PC-9 (cell line): Measurements from ENCODE around the gene WDR72. TPM values are rescaled to one million over a fixed set of nuclear protein-coding genes. Genes with fewer than 3 reads are reported as not detected.

ENCODE experiments used
- BruUV-seq: library from RNA; stranded (reverse); fragments of 400-500 nt; replicated peaks from 2 replicates; lab custom pipeline; 2021; lab: Mats Ljungman, UMichigan
- CTCF ChIA-PET: fragments of 300-600 bp; sonication (Branson Sonifier 250); formaldehyde crosslinking; loops from one replicate; lab custom pipeline; 2022; ENCODE audit warnings: antibody characterized with exemption; lab: Charles Lee
- POLR2A ChIA-PET: fragments of 300-600 bp; sonication (Branson Sonifier 250); formaldehyde crosslinking; loops from one replicate; lab custom pipeline; 2022; ENCODE audit warnings: antibody characterized with exemption; ENCODE audit not compliant: unreplicated experiment; lab: Charles Lee
- DNase-seq, 2 experiments: peaks; one replicate each; pipeline versions ENCODE4 v3.0.0 to v3.0.0-alpha.2; 2015 to 2022; ENCODE audit warnings: mixed read lengths in 1 of 2
- H2AFZ ChIP-seq: fragments of 200-600 bp; sonication (generic); 2 replicates; pipeline ENCODE4 v1.8.1; 2017; ENCODE audit warnings: antibody characterized with exemption
- H3F3A ChIP-seq: fragments of 200-600 bp; sonication (generic); 2 replicates; pipeline ENCODE4 v1.8.1; 2017; ENCODE audit warnings: antibody characterized with exemption, mild to moderate bottlenecking, low read depth; ENCODE audit not compliant: insufficient read depth
- H3K27ac ChIP-seq: fragments of 200-600 bp; sonication (generic); 2 replicates; pipeline ENCODE4 v1.6.1; 2016; ENCODE audit warnings: mixed run types
- H3K27me3 ChIP-seq: fragments of 200-600 bp; sonication (generic); 2 replicates; pipeline ENCODE4 v1.6.1; 2016; ENCODE audit warnings: low read depth, mixed run types; ENCODE audit not compliant: insufficient read depth
- H3K36me3 ChIP-seq: fragments of 200-600 bp; sonication (generic); 2 replicates; pipeline ENCODE4 v1.6.1; 2016; ENCODE audit warnings: low read depth, mixed run types
- H3K4me1 ChIP-seq: fragments of 200-600 bp; sonication (generic); replicated peaks from 2 replicates; pipeline ENCODE4 v1.6.1; 2016; ENCODE audit warnings: mixed run types; ENCODE audit not compliant: insufficient read depth
- H3K4me2 ChIP-seq: fragments of 200-600 bp; sonication (generic); 2 replicates; pipeline ENCODE4 v1.6.1; 2017; ENCODE audit warnings: mixed run types
- H3K4me3 ChIP-seq: fragments of 200-600 bp; sonication (generic); 2 replicates; pipeline ENCODE4 v1.6.1; 2016; ENCODE audit warnings: mixed run types
- H3K79me2 ChIP-seq: fragments of 200-600 bp; sonication (generic); 2 replicates; pipeline ENCODE4 v1.6.1; 2017; ENCODE audit warnings: low read depth, mixed run types
- H3K9me2 ChIP-seq: fragments of 200-600 bp; sonication (generic); 2 replicates; pipeline ENCODE4 v1.8.1; 2017; ENCODE audit warnings: mild to moderate bottlenecking; ENCODE audit not compliant: insufficient read depth
- H3K9me3 ChIP-seq: fragments of 200-600 bp; sonication (generic); 2 replicates; pipeline ENCODE4 v1.8.1; 2016; ENCODE audit warnings: low read depth; ENCODE audit not compliant: insufficient read depth
- H4K20me1 ChIP-seq: fragments of 200-600 bp; sonication (generic); 2 replicates; pipeline ENCODE4 v1.8.1; 2017; ENCODE audit not compliant: insufficient read depth
- CTCF ChIP-seq: fragments of 200-600 bp; sonication (generic); conservative IDR thresholded peaks from 2 replicates; pipeline ENCODE4 v1.6.1; 2017; ENCODE audit warnings: mixed run types, antibody characterized with exemption, mild to moderate bottlenecking, moderate library complexity
- EZH2 ChIP-seq: fragments of 200-600 bp; sonication (generic); IDR thresholded peaks from 2 replicates; pipeline ENCODE4 v1.8.0; 2017; ENCODE audit warnings: antibody characterized with exemption, low read depth
- intact Hi-C: fragments of 100-400 bp; cut with micrococcal nuclease; formaldehyde crosslinking; loops from one replicate; pipeline ENCODE4 v1.10.0; 2022; ENCODE audit not compliant: unreplicated experiment
- total RNA-seq: library from RNA; stranded (reverse); gene quantifications from 2 replicates; pipeline ENCODE4 v1.2.3, GENCODE V29; 2021

WDR72 gene
- total RNA-seq, 1 experiment from 2014 or later: 1.9 TPM

- Histone ChIP-seq H2AFZ (no peak overlapping the region), H3K79me2 (no peaks in the 10 kb centered on the region), H4K20me1 (no peaks in the 10 kb centered on the region), H3K9me3 (no peaks in the 10 kb centered on the region), H3K4me3 (no peak overlapping the region), H3K4me1 (no peaks in the 10 kb centered on the region), H3F3A (no peaks in the 10 kb centered on the region), H3K4me2 (no peak overlapping the region), H3K27me3 (no peaks in the 10 kb centered on the region), H3K27ac (no peak overlapping the region), H3K36me3 (no peaks in the 10 kb centered on the region), H3K9me2 (no peaks in the 10 kb centered on the region)
- TF ChIP-seq EZH2 (no peak), CTCF (no peak)
- intact Hi-C loops: no loop called here
- ChIA-PET CTCF (no interaction called here), POLR2A (no interaction called here)
- DNase-seq: no peak
- no TSS peak for BruUV-seq
These were observed 233.6 kb downstream of the WDR72 start for GRCh38 chr15:53525894-53526293.

- intact Hi-C loops: no loop called here
- CTCF ChIA-PET: no interaction called here
These were observed 236.5 kb downstream of the WDR72 start for GRCh38 chr15:53522991-53523390.

GRCh38 chr15:53520996-53521395 lies 238.5 kb downstream of the WDR72 start:
- Histone ChIP-seq H3F3A (no peaks in the 10 kb centered on the region), H3K9me3 (no peaks in the 10 kb centered on the region), H3K4me1 (no peaks in the 10 kb centered on the region), H3K4me3 (no peak overlapping the region), H3K9me2 (no peaks in the 10 kb centered on the region), H4K20me1 (no peaks in the 10 kb centered on the region), H3K27ac (no peak overlapping the region), H3K4me2 (no peak overlapping the region), H2AFZ (no peak overlapping the region), H3K79me2 (no peaks in the 10 kb centered on the region), H3K36me3 (no peaks in the 10 kb centered on the region), H3K27me3 (no peaks in the 10 kb centered on the region)
- ChIA-PET POLR2A (no interaction called here), CTCF (no interaction called here)
- TF ChIP-seq CTCF (no peak), EZH2 (no peak)
- intact Hi-C loops: no loop called here
- BruUV-seq: no TSS peak
- no peak for DNase-seq

More at GRCh38 chr15:53522991-53523390, 236.5 kb downstream of the WDR72 start:
- H3K9me2 ChIP-seq: no peaks in the 10 kb centered on the region
- TF ChIP-seq CTCF: no peak
- no peak for TF ChIP-seq EZH2
- H3K79me2 ChIP-seq: no peaks in the 10 kb centered on the region
- POLR2A ChIA-PET: no interaction called here
- H3K27me3 ChIP-seq: no peaks in the 10 kb centered on the region
- H3K27ac ChIP-seq: no peak overlapping the region
- no peaks in the 10 kb centered on the region for H3K9me3 ChIP-seq
- DNase-seq: no peak
- no peak overlapping the region for H3K4me3 ChIP-seq
- no peaks in the 10 kb centered on the region for H3K36me3 ChIP-seq
- H3F3A ChIP-seq: no peaks in the 10 kb centered on the region
- BruUV-seq: no TSS peak
- no peak overlapping the region for H2AFZ ChIP-seq
- H3K4me2 ChIP-seq: no peak overlapping the region
- no peaks in the 10 kb centered on the region for H4K20me1 ChIP-seq
- H3K4me1 ChIP-seq: no peaks in the 10 kb centered on the region
